B cell (primary cell): Measurements from ENCODE around the gene ITPK1. TPM values are rescaled to one million over a fixed set of nuclear protein-coding genes. Genes with fewer than 3 reads are reported as not detected.

Experiments used
- ATAC-seq: fragments of 200-7000 bp; cut with Tn5 transposase; one replicate; pipeline ENCODE4 v1.10.0; 2021; ENCODE audit warnings: low read depth, mild to moderate bottlenecking, moderate number of reproducible peaks, moderate library complexity
- CTCF ChIA-PET: fragments of 350-600 bp; sonication (Branson Sonifier 250); formaldehyde crosslinking; loops from one replicate; lab custom pipeline; 2021; ENCODE audit warnings: antibody characterized with exemption, inconsistent platforms; lab: Charles Lee
- POLR2A ChIA-PET: fragments of 350-600 bp; sonication (Branson Sonifier 250); formaldehyde crosslinking; loops from one replicate; lab custom pipeline; 2021; ENCODE audit warnings: antibody characterized with exemption; lab: Charles Lee
- DNase-seq: peaks from one replicate; pipeline ENCODE4 v3.0.0; 2013
- H2AFZ ChIP-seq: 2 replicates; pipeline ENCODE4 v1.6.1; 2012; ENCODE audit warnings: mild to moderate bottlenecking, low read depth, low read length; ENCODE audit not compliant: insufficient read depth, poor library complexity, severe bottlenecking
- H3K27ac ChIP-seq, 2 donors: 1 replicate in 1 of 2; 2 replicates in 1 of 2; pipeline ENCODE4 v1.5.1; 2012 to 2013; ENCODE audit warnings: low read length in 2 of 2, mild to moderate bottlenecking in 2 of 2, moderate library complexity in 1 of 2
- H3K27me3 ChIP-seq, 4 experiments: fragments of 200-600 bp in 1 of 4; sonication (generic) in 1 of 4; replicated peaks in 1 of 4; 1 replicate in 2 of 4; 2 replicates in 2 of 4; pipeline versions ENCODE4 v1.6.1 to v1.7.0; 2013 to 2016; ENCODE audit warnings: low read length in 3 of 4, mild to moderate bottlenecking in 2 of 4, mixed read lengths in 1 of 4, moderate library complexity in 1 of 4; ENCODE audit not compliant: insufficient read depth in 4 of 4, control insufficient read depth in 3 of 4; ENCODE audit errors: control extremely low read depth in 1 of 4
- H3K36me3 ChIP-seq, 2 experiments: replicated peaks in 1 of 2; 1 replicate in 1 of 2; 2 replicates in 1 of 2; pipeline versions ENCODE4 v1.6.1 to v1.7.1; 2013; ENCODE audit warnings: low read length in 1 of 2; ENCODE audit not compliant: insufficient read depth in 2 of 2, control insufficient read depth in 1 of 2; ENCODE audit errors: control extremely low read depth in 1 of 2, extremely low read depth in 1 of 2
- H3K4me1 ChIP-seq, 2 donors: fragments of 200-600 bp in 1 of 2; sonication (generic) in 1 of 2; 1 replicate in 1 of 2; 2 replicates in 1 of 2; pipeline versions ENCODE4 v1.5.1 to v1.6.1; 2013 to 2017; ENCODE audit warnings: low read length in 2 of 2; ENCODE audit not compliant: control insufficient read depth in 2 of 2, insufficient read depth in 2 of 2
- H3K4me2 ChIP-seq: replicated peaks from 2 replicates; pipeline ENCODE3; 2012; ENCODE audit warnings: mild to moderate bottlenecking, low read depth, low read length; ENCODE audit not compliant: poor library complexity, severe bottlenecking
- H3K4me3 ChIP-seq, 5 experiments: fragments of 200-600 bp in 1 of 5; sonication (generic) in 1 of 5; 1 replicate in 3 of 5; 2 replicates in 2 of 5; pipeline versions ENCODE4 v1.5.1 to v1.7.0; 2011 to 2016; ENCODE audit warnings: low read length in 4 of 5, mild to moderate bottlenecking in 4 of 5, low read depth in 2 of 5, control low read depth in 1 of 5, moderate library complexity in 1 of 5; ENCODE audit not compliant: insufficient read depth in 1 of 5; ENCODE audit errors: control extremely low read depth in 1 of 5, extremely low read depth in 1 of 5
- H3K79me2 ChIP-seq: fragments of 200-600 bp; sonication (generic); one replicate; pipeline ENCODE4 v1.6.0; 2016; ENCODE audit warnings: low read length; ENCODE audit not compliant: control insufficient read depth, insufficient read depth
- H3K9ac ChIP-seq: fragments of 200-600 bp; sonication (generic); 2 replicates; pipeline ENCODE4 v1.6.1; 2017; ENCODE audit warnings: mild to moderate bottlenecking, low read length, moderate library complexity
- H3K9me3 ChIP-seq, 3 donors: one replicate each; pipeline versions ENCODE4 v1.6.1 to v1.7.1; 2013; ENCODE audit warnings: low read length in 2 of 3; ENCODE audit not compliant: control insufficient read depth in 2 of 3, insufficient read depth in 1 of 3; ENCODE audit errors: control extremely low read depth in 1 of 3
- H4K20me1 ChIP-seq: 2 replicates; pipeline ENCODE4 v1.6.0; 2012; ENCODE audit warnings: mild to moderate bottlenecking, low read length; ENCODE audit not compliant: insufficient read depth, control insufficient read depth, poor library complexity, severe bottlenecking
- H3K27ac Mint-ChIP-seq: one replicate; pipeline ENCODE4 v1.8.0; 2021; ENCODE audit warnings: mixed read lengths
- H3K27me3 Mint-ChIP-seq: one replicate; pipeline ENCODE4 v1.8.0; 2021; ENCODE audit warnings: mixed read lengths
- H3K4me1 Mint-ChIP-seq: one replicate; pipeline ENCODE4 v1.8.0; 2021; ENCODE audit warnings: mixed read lengths
- H3K4me3 Mint-ChIP-seq: one replicate; pipeline ENCODE4 v1.8.0; 2021; ENCODE audit warnings: mixed read lengths
- H3K9me3 Mint-ChIP-seq: one replicate; pipeline ENCODE4 v1.8.0; 2022; ENCODE audit warnings: mixed read lengths; ENCODE audit not compliant: insufficient read depth
- EZH2 ChIP-seq: IDR thresholded peaks from 2 replicates; pipeline ENCODE4 v1.6.1; 2012; ENCODE audit warnings: borderline replicate concordance, low read depth, mild to moderate bottlenecking, moderate library complexity, low read length; ENCODE audit not compliant: insufficient read depth, poor library complexity, severe bottlenecking
- WGBS: methylation state at CpG from one replicate; pipeline ENCODE4 v1.1.5; 2013; ENCODE audit warnings: missing lambda C conversion rate; ENCODE audit not compliant: insufficient coverage; 5-methylcytosine and 5-hydroxymethylcytosine counted together
- intact Hi-C: fragments of 100-400 bp; cut with micrococcal nuclease; formaldehyde crosslinking; loops from one replicate; pipeline ENCODE4 v1.10.0; 2022
- polyA plus RNA-seq: library from polyadenylated mRNA; depleted of rRNA; stranded (reverse); fragments of >200 nt; gene quantifications from 2 replicates; pipeline ENCODE4 v1.2.3, GENCODE V29; 2012
- total RNA-seq, 2 donors: library from RNA; stranded (reverse); fragments of 120-200 nt in 1 of 2; gene quantifications; 1 replicate in 1 of 2; 2 replicates in 1 of 2; pipeline versions ENCODE4 v1.2.3 to v1.2.4, GENCODE V29; 2013 to 2022
- TF ChIP-seq, protein P1 (sequence below): fragments of 200-600 bp; IDR thresholded peaks from one replicate; pipeline ENCODE4 v1.8.0; 2022; ENCODE audit warnings: antibody characterized with exemption, mild to moderate bottlenecking

ITPK1 gene
- total and polyA plus RNA-seq, 2 donors (not counting 1 experiment from before 2014, with no cell fraction given): 46.0 to 46.9 TPM

DNA sequence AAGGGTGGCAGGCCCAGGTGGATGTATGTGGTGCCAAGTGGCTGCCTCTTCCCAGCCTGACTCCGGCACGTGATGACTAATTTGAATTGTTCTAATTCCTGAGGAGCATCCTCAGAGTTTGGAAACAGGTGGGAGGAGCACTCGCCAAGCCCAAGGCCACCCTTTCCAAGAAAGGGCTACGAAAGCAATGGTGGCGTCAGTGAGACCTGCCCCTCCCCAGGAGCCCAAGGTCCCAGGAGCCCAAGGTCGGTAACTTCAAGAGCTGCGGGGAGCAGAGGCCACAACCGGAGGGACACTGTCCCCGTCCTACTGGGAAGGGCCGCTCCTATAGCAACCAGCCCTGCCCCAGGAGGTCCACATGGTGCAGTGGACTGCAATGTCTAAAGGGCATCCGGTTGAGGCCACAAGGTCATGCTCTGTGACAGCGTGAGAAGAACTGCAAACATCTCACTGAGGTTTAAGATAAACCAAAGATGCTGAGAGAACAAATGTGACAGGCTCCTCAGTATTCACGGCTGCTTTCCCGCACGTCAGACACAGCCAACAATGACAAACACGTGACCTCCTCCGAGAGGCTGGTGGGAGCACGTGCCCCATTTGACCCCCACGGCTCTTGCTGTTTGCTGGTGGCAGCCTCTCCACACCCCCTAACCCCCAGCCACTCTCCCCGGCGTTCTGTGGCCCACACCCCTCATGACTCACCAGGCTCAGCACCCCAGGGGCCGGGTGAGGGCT lies 79.6 kb downstream of the ITPK1 start:
- H3K4me1 ChIP-seq: peaks cover 42 to 81% of the 10 kb centered on the region in 2 donors
- Mint-ChIP-seq H3K4me1 (peaks cover 66% of the 10 kb centered on the region), H3K27me3 (no peaks in the 10 kb centered on the region), H3K4me3 (no peak overlapping the region), H3K9me3 (no peaks in the 10 kb centered on the region), H3K27ac (peak overlapping the region; percentile 37)
- H3K9me3 ChIP-seq: no peaks in the 10 kb centered on the region
- ChIA-PET CTCF (interaction anchor here (0.6 to 5.4 kb wide), 2 partner anchors 36 to 78 kb away, joined by 5 to 35 read pairs; no protein-coding TSS in a partner anchor), POLR2A (no interaction called here)
- H3K27ac ChIP-seq: peak overlapping the region; percentile 27 to 49
- TF ChIP-seq, protein P1, sequence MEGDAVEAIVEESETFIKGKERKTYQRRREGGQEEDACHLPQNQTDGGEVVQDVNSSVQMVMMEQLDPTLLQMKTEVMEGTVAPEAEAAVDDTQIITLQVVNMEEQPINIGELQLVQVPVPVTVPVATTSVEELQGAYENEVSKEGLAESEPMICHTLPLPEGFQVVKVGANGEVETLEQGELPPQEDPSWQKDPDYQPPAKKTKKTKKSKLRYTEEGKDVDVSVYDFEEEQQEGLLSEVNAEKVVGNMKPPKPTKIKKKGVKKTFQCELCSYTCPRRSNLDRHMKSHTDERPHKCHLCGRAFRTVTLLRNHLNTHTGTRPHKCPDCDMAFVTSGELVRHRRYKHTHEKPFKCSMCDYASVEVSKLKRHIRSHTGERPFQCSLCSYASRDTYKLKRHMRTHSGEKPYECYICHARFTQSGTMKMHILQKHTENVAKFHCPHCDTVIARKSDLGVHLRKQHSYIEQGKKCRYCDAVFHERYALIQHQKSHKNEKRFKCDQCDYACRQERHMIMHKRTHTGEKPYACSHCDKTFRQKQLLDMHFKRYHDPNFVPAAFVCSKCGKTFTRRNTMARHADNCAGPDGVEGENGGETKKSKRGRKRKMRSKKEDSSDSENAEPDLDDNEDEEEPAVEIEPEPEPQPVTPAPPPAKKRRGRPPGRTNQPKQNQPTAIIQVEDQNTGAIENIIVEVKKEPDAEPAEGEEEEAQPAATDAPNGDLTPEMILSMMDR: no peak
- TF ChIP-seq EZH2: no peak
- no peak for DNase-seq
- no peak overlapping the region for H3K4me2 ChIP-seq
- peaks cover 5% of the 10 kb centered on the region for H4K20me1 ChIP-seq
- no peak overlapping the region for H2AFZ ChIP-seq
- WGBS: 85% methylated on average over 22 of the region's 22 CpGs
- no peaks in the 10 kb centered on the region for H3K27me3 ChIP-seq
- peaks cover 10% of the 10 kb centered on the region for H3K79me2 ChIP-seq
- H3K4me3 ChIP-seq: no peak overlapping the region
- no peak overlapping the region for H3K9ac ChIP-seq
- intact Hi-C loops: loop anchor here (2.0 kb wide), 2 partner anchors 39 to 77 kb away; no protein-coding TSS in a partner anchor
- no peak for ATAC-seq
- H3K36me3 ChIP-seq: no peaks in the 10 kb centered on the region

DNA sequence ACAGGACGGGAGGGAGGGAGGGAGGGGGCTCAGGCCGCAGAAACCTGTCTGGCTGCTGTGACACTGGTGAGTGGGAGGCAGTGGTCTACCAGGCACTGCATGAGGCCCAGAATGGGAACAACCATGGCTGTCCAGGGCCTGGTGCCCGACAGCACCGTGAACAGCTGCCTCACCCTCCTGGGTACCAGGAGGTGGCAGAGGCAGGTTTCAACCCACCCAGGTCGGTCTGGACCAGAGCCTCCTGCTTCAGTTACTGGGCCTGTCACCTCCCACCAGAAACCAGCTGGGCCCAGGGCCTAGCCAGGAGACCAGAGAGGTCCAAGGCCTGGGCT lies 80.2 kb downstream of the ITPK1 start:
- H3K79me2 ChIP-seq: peaks cover 15% of the 10 kb centered on the region
- 95% methylated on average over 5 of the region's 5 CpGs for WGBS
- ATAC-seq: no peak
- no peak overlapping the region for H3K4me2 ChIP-seq
- DNase-seq: no peak
- Mint-ChIP-seq H3K4me3 (no peak overlapping the region), H3K4me1 (peaks cover 64% of the 10 kb centered on the region), H3K27ac (no peak overlapping the region), H3K27me3 (no peaks in the 10 kb centered on the region), H3K9me3 (no peaks in the 10 kb centered on the region)
- TF ChIP-seq EZH2: no peak
- TF ChIP-seq, protein P1: no peak
- ChIA-PET CTCF (interaction anchor here (1.4 to 5.4 kb wide), 3 partner anchors 73 to 97 kb away, joined by 3 to 35 read pairs (median 17); no protein-coding TSS in a partner anchor), POLR2A (no interaction called here)
- no peak overlapping the region for H3K4me3 ChIP-seq
- peaks cover 5% of the 10 kb centered on the region for H4K20me1 ChIP-seq
- no peaks in the 10 kb centered on the region for H3K27me3 ChIP-seq
- H3K9ac ChIP-seq: no peak overlapping the region
- H3K4me1 ChIP-seq: peaks cover 36 to 75% of the 10 kb centered on the region in 2 donors
- intact Hi-C loops: loop anchor here (2.0 kb wide), 2 partner anchors 39 to 77 kb away; no protein-coding TSS in a partner anchor
- no peak overlapping the region for H2AFZ ChIP-seq
- peak overlapping the region; percentile 27 to 39 for H3K27ac ChIP-seq
- H3K36me3 ChIP-seq: peaks cover 0 to under 1% of the 10 kb centered on the region in 2 experiments
- H3K9me3 ChIP-seq: no peaks in the 10 kb centered on the region
